Hematopoietic multipotent progenitor cell treated with erythropoietin and hydrocortisone succinate and interleukin-3 and kit ligand, for 15 days (in vitro differentiated cells): Measurements from ENCODE around the gene ATP6V1G1.
A peak's percentile ranks its signal among the peaks of the same experiment; 100 is the strongest.
"Not testable (repeated sequence)": the region's sequence is repeated elsewhere in the genome, so short reads cannot be mapped to it uniquely, and the experiment has no call there.

Experiments
- DNase-seq: peaks from one replicate; pipeline ENCODE4 v3.0.0-alpha.2; 2015; ENCODE audit warnings: low spot score

Gene ATP6V1G1

DNA sequence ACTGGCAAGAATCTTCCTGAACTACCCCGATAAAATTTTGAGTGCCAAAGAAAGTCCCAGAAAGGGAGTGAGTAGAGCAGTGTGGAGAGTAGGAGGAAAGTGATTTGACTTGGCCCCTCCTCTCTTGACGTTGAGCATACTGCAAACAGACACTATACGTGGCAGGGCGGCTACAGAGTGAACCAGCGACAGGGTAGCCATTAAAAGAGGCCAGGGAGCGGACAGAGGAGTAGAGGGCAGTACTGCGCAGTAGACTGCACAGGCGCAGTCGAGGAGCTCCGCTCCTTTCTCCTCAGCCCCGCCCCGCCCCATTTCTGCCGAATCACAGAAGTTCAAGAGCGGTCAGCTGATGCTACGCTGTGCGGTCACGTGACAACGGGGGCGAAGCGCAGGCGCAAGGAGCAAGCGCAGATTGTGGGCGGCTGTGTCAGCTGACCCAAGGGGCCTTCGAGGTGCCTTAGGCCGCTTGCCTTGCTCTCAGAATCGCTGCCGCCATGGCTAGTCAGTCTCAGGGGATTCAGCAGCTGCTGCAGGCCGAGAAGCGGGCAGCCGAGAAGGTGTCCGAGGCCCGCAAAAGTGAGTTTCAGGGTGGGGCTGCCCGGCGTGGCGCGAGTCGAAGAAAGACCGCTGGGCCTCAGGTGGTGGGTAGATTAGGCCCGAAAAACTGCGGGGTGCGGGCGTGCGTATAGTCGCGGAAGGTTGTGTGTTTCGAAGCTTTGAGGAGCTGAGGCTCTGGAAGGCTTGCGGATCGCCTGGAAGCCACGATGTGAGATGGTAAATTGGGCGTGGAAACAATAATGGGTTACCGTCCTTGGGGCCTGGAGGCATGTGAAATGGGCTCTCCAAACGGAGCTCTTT, at the start of gene ATP6V1G1:
ATP6V1G1 (plus strand) TSS at position 425 of the 858 bp plus-strand sequence; CDS start at position 495, 70 bp downstream.
- DNase-seq = peak; percentile 99

GRCh38 chr9:114538241-114538640, 49.3 kb upstream of the ATP6V1G1 start:
- no peak for DNase-seq

DNA sequence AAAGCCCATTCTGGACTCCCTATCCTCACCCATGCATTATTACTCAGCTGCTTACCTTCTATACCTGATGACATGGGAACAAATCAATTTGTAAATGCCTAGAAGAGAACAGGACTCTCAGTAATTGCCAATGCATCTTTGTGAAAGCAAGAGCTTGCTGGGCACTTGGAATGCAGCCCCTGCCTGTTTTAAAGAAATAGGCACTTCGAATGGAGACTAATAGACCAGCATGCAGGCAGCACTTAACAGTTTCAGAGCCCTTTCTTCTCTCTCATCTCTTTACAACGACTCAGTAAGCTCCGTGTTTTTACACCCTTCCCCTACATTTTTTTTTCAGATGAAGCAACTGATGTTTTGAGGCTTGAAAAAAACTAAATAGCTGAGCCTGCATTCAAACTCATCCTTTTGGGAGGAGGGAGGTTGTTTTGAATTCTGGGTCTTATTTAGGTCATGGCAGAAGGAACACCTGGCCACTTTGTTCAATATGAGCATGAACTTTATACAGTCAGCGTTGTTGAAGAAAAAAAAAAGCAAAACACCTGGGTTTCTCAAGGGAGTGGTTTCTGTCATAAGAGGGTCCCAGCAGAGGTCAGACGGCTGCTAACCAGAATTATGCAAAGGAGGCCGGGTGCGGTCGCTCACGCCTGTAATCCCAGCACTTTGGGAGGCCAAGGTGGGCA, 47.7 kb upstream of the ATP6V1G1 start:
- DNase-seq = no peak

DNA sequence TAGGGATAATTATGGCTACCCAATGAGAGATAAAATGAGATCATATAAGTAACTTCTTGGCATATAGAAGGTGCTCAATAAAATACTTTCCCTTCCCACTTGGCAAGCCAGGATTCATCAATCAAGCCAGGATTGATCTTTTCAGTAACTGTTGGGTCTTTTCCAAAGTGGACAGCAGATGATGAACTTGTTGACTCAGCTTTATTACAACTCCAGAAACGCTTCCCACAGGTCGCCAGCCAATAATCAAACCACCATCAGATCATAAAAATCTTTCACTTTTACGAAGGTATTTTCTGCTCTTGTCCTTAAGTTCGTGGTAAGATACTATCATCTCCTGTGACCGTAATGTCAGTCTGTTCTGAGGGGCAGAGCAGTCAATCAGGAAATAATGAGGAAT, 42.5 kb upstream of the ATP6V1G1 start:
- no peak for DNase-seq

DNA sequence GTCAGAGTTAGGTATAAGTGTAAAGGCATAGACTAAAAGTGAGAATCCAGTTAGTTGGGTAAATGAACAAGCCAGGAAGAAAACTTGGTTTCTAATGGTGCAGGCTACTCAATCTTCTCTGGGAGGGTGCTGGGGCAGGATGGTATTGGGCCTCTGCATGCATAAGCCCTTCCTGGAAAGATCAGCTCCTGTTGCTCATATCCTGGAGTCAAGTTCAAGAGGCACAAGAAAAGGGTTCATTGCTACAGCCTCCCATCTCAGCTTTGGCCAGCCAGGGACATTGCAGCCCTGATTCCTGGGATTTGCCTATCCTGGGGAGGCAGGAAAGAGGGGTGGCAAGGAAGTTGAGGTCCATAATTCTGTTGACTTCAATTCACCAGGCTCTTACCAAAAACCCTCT, 40.7 kb upstream of the ATP6V1G1 start:
- DNase-seq = no peak

GRCh38 chr9:114549697-114550330, 37.8 kb upstream of the ATP6V1G1 start:
- DNase-seq = no peak

DNA sequence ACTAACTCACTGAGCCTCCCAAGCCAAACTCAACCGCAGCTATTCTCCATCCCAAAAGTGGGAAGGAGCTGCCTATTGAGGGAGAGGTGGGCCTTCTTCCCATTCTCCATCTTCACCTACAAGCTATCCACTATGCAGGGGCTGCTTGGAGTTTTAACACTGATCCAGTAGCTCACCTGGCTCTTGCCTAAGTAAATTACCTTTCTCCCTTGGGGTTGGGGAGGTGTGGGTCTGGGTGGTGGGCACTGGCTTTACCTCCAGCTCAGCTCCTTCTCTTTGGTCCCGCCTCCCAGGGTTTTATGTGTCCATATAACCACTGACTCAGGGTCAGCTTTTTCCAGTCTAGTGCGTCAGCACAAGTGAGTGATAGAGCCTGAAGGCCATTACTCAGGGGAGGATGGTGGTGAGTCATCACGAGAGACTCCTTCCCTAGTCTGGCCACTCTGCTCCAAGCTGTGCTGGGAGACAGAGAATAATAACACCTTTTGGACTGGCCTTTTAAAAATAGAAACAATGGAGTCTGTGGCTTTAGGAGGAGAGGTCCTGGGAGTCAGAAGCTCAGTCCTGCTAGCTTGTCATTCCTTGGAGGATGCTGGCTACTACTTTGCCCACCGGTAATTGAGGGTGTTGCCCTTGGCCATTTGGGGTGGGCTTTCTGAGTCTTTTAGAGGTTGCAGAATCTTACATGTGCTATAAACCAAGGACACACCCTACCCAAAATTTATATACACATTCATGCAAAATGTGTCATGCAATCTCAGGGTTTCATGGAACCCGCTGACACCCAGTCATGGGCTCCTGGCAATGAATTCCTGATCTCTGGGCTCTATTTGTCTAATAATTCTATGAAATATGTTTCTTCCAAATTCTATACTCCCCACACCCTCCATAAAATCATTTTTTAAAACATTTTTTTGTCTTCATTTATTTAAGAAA, 35.6 kb upstream of the ATP6V1G1 start:
- DNase-seq = no peak

GRCh38 chr9:114552706-114553105, 34.9 kb upstream of the ATP6V1G1 start:
- DNase-seq = no peak

- DNase-seq = no peak
These were observed 34.4 kb upstream of the ATP6V1G1 start for GRCh38 chr9:114553202-114553601.

GRCh38 chr9:114555696-114556095, 31.9 kb upstream of the ATP6V1G1 start:
- DNase-seq = no peak

- no peak for DNase-seq
These were observed 29.4 kb upstream of the ATP6V1G1 start for GRCh38 chr9:114558027-114558675.

- DNase-seq = no peak
These were observed 27.6 kb upstream of the ATP6V1G1 start for GRCh38 chr9:114559830-114560513.

GRCh38 chr9:114560956-114561355, 26.6 kb upstream of the ATP6V1G1 start:
- no peak for DNase-seq

DNA sequence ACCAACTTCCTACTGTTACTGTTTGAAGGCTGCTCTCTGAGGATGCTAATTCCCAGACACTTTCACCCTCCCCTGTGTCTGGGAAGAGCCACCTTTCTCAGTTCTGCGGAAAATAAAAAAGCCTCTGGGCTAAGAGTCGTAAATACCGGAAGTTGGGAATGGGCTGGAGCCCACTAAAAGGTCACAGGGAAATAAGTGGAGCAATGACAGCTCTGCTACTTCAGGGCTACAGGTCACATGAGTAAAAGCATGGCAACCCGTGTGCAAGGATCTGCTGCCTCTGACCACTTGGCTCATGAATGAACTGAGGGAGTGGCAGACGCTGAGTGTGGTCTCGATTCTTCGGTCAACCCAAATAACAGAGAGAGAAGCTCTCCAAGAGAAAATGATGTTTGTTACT, 25.8 kb upstream of the ATP6V1G1 start:
- DNase-seq = no peak

DNA sequence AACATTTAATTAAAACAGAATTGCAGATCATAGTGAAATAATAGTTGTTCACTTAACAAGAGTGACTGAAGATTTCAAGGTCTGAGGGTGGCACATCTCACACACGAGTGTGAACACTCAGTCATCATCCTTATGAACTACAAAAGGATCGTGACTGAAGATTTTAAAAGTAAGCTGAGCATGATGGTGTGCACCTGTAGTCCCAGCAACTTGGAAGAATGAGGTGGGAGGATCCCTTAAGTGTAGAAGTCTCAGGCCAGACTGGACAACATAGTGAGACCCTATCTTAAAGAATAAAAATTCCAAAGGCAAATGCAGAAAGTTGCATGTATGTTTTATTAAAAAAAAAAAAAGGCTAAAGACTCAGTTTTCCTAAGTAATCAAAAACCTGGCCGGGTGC, 22.4 kb upstream of the ATP6V1G1 start:
- DNase-seq = no peak

DNA sequence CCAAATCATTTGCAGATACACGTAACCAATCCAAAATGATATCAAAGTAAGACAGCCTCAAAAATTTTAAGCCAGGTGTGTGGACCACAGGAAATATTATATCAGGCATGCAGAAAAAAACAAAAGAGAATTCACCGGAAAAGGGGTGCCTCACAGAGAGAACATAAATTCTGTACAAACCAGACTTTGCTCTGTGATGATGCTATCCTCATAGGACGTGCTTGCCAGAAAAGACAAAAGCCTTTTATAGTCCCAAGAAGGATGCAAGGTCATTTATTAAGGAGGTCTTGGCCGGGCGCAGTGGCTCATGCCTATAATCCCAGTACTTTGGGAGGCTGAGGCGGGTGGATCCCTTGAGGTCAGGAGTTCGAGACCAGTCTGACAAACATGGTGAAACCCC, 16.8 kb upstream of the ATP6V1G1 start:
- DNase-seq = no peak

- no peak for DNase-seq
These were observed 16.2 kb upstream of the ATP6V1G1 start for GRCh38 chr9:114571391-114571790.

DNA sequence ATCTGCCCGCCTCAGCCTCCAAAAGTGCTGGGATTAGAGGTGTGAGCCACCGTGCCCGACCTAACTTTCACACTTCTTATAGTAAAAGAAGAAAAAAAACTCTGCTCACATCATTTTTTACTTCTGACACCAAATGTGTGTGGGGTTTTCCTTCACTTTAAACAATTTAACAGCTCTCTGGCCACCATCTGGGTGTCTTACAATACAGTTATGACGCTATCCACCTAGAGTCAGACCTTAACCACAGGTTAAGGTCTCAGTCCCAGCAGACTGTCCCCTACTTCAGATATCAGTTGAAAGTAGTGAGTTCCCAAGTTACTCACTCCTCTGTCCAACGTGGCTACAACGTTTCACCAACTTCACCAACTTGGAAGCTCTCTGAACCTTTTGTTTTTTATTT, 15.4 kb upstream of the ATP6V1G1 start:
- no peak for DNase-seq

DNA sequence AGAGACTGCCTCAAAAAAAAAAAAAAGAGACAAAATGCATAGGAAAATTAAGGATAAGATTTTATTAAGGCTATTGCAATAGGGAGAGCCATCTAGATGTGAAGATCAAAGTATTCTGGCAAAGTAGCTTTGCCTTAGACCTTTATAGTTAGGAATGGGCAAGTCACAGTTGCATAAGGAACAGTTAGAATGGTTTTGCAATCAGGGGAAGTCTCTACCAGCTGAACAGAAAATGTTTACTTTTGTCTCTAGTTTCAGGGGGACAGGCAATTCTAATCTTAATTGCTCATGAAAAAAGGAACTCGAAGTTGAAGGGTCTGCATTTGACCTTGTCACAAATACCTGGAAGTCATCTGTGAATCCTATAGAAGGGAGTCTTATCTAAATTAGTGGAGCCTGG, 13.1 kb upstream of the ATP6V1G1 start:
- DNase-seq = no peak

- DNase-seq = not testable (repeated sequence)
These were observed 10.8 kb upstream of the ATP6V1G1 start for GRCh38 chr9:114576779-114577178.

- not testable (repeated sequence) for DNase-seq
These were observed 9.4 kb upstream of the ATP6V1G1 start for GRCh38 chr9:114578134-114578533.
